HepG2 (cell line): ENCODE data around the gene CYTH1. TPM values are rescaled to one million over a fixed set of nuclear protein-coding genes. Genes with fewer than 3 reads are reported as not detected.

Experiments used
- AKAP8 ChIP-seq: sonication (generic); formaldehyde crosslinking; IDR thresholded peaks from 2 replicates; pipeline ENCODE4 v1.5.1; 2020; ENCODE audit warnings: mild to moderate bottlenecking, missing genetic modification reagents
- FOSL2 ChIP-seq: sonication (generic); formaldehyde crosslinking; IDR thresholded peaks from 2 replicates; pipeline ENCODE4 v1.4.0; 2020; ENCODE audit warnings: missing genetic modification reagents
- KLF6 ChIP-seq: IDR thresholded peaks from 2 replicates; pipeline ENCODE4 v1.8.0; 2016; ENCODE audit warnings: missing biosample characterization, missing genetic modification reagents
- ZBTB1 ChIP-seq: sonication (generic); formaldehyde crosslinking; IDR thresholded peaks from 2 replicates; pipeline ENCODE4 v1.4.0; 2020; ENCODE audit warnings: missing genetic modification reagents, borderline replicate concordance
- ZNF781 ChIP-seq: sonication (generic); formaldehyde crosslinking; IDR thresholded peaks from 2 replicates; pipeline ENCODE4 v1.5.1; 2020; ENCODE audit warnings: borderline replicate concordance, mild to moderate bottlenecking, missing genetic modification reagents; ENCODE audit errors: not compliant biosample characterization
- polyA plus RNA-seq, 8 experiments: library from polyadenylated mRNA; depleted of rRNA in 3 of 8; stranded (reverse) in 7 of 8; unstranded in 1 of 8; fragments of >200 nt; fragmentation: Illumina TruSeq in 4 of 8; extraction: Trizol in 4 of 8; gene quantifications; 2 replicates each; pipeline versions ENCODE4 v1.2.1 to v1.2.3, GENCODE V29; 2011 to 2016; ENCODE audit warnings: low read depth in 4 of 8, missing spikeins in 1 of 8, mixed read lengths in 1 of 8; ENCODE audit not compliant: insufficient read depth in 1 of 8
- total RNA-seq, 5 experiments: library from RNA; depleted of rRNA; stranded (reverse); fragments of >200 nt; fragmentation: Illumina TruSeq; extraction: Trizol; gene quantifications; 2 replicates each; pipeline ENCODE4 v1.2.3, GENCODE V29; 2016; ENCODE audit warnings: low read depth in 1 of 5
- TF ChIP-seq, protein P1 (sequence below): sonication (generic); formaldehyde crosslinking; IDR thresholded peaks from 2 replicates; pipeline ENCODE4 v1.4.0; 2020; ENCODE audit warnings: low read depth, missing genetic modification reagents
- TF ChIP-seq, protein P2 (sequence below): sonication (generic); formaldehyde crosslinking; IDR thresholded peaks from 2 replicates; pipeline ENCODE4 v1.5.0; 2020; ENCODE audit warnings: missing genetic modification reagents
- TF ChIP-seq, protein P3 (sequence below): sonication (generic); formaldehyde crosslinking; IDR thresholded peaks from 2 replicates; pipeline ENCODE4 v1.4.0; 2020; ENCODE audit warnings: missing genetic modification reagents
- TF ChIP-seq, protein P4 (sequence below): IDR thresholded peaks from 2 replicates; pipeline ENCODE4 v1.6.1; 2012; ENCODE audit warnings: low read depth, low read length, improper control_type of control experiment
- TF ChIP-seq, protein P5 (sequence below): sonication (generic); formaldehyde crosslinking; conservative IDR thresholded peaks from 2 replicates; pipeline ENCODE4 v1.4.0; 2020; ENCODE audit warnings: mild to moderate bottlenecking, missing genetic modification reagents, moderate library complexity
- TF ChIP-seq, protein P6 (sequence below), 2 experiments: sonication (generic) in 1 of 2; formaldehyde crosslinking in 1 of 2; IDR thresholded peaks; 2 replicates each; pipeline versions ENCODE4 v1.5.1 to v1.6.1; 2011 to 2020; ENCODE audit warnings: borderline replicate concordance in 1 of 2, low read depth in 1 of 2, low read length in 1 of 2, mild to moderate bottlenecking in 1 of 2, missing genetic modification reagents in 1 of 2, moderate library complexity in 1 of 2

CYTH1 gene
- total and polyA plus RNA-seq, 2 of the 13 experiments (the other 11 are each of a cell fraction or from before 2014, with no cell fraction given): 20.1 to 48.9 TPM

DNA sequence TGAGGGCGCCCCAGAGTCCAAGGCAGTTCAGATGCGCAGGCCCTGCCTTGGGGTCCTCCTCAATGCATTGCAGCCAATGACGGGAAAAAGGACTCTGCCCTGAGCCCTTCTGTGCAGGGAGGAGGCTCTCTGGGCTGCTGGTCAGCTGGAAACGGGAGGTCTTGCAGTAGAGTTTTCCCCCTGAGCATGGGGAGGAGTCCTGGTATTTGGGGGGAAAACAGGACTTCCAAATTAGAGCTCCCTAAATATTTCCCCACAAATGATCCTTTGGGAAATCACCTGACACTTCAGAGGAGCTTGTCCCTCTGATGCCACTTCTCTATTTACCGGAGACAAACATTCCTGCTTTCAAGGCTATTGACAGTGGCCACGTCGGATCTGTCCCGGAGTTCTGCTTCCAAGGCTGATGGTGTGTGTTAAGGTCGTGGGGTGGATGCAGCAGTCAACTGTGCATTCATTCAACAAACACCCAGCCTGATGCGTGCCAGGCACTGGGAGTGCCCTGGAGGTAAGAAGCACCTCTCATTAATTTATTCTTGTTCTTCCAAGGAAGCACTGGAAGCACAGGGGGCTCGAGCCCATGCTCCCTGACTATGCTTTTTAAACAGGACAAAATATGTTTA, 131.9 kb downstream of the CYTH1 start (continued):
- TF ChIP-seq, protein P1, sequence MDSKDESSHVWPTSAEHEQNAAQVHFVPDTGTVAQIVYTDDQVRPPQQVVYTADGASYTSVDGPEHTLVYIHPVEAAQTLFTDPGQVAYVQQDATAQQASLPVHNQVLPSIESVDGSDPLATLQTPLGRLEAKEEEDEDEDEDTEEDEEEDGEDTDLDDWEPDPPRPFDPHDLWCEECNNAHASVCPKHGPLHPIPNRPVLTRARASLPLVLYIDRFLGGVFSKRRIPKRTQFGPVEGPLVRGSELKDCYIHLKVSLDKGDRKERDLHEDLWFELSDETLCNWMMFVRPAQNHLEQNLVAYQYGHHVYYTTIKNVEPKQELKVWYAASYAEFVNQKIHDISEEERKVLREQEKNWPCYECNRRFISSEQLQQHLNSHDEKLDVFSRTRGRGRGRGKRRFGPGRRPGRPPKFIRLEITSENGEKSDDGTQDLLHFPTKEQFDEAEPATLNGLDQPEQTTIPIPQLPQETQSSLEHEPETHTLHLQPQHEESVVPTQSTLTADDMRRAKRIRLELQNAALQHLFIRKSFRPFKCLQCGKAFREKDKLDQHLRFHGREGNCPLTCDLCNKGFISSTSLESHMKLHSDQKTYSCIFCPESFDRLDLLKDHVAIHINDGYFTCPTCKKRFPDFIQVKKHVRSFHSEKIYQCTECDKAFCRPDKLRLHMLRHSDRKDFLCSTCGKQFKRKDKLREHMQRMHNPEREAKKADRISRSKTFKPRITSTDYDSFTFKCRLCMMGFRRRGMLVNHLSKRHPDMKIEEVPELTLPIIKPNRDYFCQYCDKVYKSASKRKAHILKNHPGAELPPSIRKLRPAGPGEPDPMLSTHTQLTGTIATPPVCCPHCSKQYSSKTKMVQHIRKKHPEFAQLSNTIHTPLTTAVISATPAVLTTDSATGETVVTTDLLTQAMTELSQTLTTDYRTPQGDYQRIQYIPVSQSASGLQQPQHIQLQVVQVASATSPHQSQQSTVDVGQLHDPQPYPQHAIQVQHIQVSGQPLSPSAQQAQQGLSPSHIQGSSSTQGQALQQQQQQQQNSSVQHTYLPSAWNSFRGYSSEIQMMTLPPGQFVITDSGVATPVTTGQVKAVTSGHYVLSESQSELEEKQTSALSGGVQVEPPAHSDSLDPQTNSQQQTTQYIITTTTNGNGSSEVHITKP (CRISPR knock-in tag): peak; percentile 64; the same call in 1 of the 2 replicates
- TF ChIP-seq, protein P2, sequence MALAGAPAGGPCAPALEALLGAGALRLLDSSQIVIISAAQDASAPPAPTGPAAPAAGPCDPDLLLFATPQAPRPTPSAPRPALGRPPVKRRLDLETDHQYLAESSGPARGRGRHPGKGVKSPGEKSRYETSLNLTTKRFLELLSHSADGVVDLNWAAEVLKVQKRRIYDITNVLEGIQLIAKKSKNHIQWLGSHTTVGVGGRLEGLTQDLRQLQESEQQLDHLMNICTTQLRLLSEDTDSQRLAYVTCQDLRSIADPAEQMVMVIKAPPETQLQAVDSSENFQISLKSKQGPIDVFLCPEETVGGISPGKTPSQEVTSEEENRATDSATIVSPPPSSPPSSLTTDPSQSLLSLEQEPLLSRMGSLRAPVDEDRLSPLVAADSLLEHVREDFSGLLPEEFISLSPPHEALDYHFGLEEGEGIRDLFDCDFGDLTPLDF (CRISPR knock-in tag): no peak
- TF ChIP-seq, protein P3, sequence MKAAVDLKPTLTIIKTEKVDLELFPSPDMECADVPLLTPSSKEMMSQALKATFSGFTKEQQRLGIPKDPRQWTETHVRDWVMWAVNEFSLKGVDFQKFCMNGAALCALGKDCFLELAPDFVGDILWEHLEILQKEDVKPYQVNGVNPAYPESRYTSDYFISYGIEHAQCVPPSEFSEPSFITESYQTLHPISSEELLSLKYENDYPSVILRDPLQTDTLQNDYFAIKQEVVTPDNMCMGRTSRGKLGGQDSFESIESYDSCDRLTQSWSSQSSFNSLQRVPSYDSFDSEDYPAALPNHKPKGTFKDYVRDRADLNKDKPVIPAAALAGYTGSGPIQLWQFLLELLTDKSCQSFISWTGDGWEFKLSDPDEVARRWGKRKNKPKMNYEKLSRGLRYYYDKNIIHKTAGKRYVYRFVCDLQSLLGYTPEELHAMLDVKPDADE (CRISPR knock-in tag): no peak
- TF ChIP-seq KLF6 (CRISPR knock-in tag): 0 out of 2 replicates have a peak, but pooled peaks have one; percentile 28
- TF ChIP-seq, protein P4, sequence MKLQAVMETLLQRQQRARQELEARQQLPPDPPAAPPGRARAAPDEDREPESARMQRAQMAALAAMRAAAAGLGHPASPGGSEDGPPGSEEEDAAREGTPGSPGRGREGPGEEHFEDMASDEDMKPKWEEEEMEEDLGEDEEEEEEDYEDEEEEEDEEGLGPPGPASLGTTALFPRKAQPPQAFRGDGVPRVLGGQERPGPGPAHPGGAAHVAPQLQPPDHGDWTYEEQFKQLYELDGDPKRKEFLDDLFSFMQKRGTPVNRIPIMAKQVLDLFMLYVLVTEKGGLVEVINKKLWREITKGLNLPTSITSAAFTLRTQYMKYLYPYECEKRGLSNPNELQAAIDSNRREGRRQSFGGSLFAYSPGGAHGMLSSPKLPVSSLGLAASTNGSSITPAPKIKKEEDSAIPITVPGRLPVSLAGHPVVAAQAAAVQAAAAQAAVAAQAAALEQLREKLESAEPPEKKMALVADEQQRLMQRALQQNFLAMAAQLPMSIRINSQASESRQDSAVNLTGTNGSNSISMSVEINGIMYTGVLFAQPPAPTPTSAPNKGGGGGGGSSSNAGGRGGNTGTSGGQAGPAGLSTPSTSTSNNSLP: peak; percentile 83
- TF ChIP-seq, protein P5, sequence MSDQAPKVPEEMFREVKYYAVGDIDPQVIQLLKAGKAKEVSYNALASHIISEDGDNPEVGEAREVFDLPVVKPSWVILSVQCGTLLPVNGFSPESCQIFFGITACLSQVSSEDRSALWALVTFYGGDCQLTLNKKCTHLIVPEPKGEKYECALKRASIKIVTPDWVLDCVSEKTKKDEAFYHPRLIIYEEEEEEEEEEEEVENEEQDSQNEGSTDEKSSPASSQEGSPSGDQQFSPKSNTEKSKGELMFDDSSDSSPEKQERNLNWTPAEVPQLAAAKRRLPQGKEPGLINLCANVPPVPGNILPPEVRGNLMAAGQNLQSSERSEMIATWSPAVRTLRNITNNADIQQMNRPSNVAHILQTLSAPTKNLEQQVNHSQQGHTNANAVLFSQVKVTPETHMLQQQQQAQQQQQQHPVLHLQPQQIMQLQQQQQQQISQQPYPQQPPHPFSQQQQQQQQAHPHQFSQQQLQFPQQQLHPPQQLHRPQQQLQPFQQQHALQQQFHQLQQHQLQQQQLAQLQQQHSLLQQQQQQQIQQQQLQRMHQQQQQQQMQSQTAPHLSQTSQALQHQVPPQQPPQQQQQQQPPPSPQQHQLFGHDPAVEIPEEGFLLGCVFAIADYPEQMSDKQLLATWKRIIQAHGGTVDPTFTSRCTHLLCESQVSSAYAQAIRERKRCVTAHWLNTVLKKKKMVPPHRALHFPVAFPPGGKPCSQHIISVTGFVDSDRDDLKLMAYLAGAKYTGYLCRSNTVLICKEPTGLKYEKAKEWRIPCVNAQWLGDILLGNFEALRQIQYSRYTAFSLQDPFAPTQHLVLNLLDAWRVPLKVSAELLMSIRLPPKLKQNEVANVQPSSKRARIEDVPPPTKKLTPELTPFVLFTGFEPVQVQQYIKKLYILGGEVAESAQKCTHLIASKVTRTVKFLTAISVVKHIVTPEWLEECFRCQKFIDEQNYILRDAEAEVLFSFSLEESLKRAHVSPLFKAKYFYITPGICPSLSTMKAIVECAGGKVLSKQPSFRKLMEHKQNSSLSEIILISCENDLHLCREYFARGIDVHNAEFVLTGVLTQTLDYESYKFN: peak; percentile 97
- TF ChIP-seq ZNF781: no peak
- TF ChIP-seq, protein P6, sequence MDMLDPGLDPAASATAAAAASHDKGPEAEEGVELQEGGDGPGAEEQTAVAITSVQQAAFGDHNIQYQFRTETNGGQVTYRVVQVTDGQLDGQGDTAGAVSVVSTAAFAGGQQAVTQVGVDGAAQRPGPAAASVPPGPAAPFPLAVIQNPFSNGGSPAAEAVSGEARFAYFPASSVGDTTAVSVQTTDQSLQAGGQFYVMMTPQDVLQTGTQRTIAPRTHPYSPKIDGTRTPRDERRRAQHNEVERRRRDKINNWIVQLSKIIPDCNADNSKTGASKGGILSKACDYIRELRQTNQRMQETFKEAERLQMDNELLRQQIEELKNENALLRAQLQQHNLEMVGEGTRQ (IDR thresholded peaks at IDR 0.05; ENCODE audit: low read depth, low read length): no peak
- TF ChIP-seq, protein P6 (CRISPR knock-in tag; IDR thresholded peaks at IDR 0.05; ENCODE audit: borderline replicate concordance): peak; percentile 66; the same call in 1 of the 2 replicates
- TF ChIP-seq AKAP8 (CRISPR knock-in tag): peak; percentile 78; the same call in 1 of the 2 replicates
- peak; percentile 89 for TF ChIP-seq FOSL2 (CRISPR knock-in tag)
- no peak for TF ChIP-seq ZBTB1
